Stimulated activated CD4-positive, alpha-beta T cell treated with anti-CD3 and anti-CD28 coated beads, Interleukin-4, amount 100 ng/mL, for 4 hours (primary cell): Measurements from ENCODE around the gene ISLR2.
"Not testable (repeated sequence)": the region's sequence is repeated elsewhere in the genome, so short reads cannot be mapped to it uniquely, and the experiment has no call there.

Source experiments
- DNase-seq, 2 experiments: peaks; one replicate each; pipeline ENCODE4 v3.0.0-alpha.2; 2020

Gene ISLR2

DNA sequence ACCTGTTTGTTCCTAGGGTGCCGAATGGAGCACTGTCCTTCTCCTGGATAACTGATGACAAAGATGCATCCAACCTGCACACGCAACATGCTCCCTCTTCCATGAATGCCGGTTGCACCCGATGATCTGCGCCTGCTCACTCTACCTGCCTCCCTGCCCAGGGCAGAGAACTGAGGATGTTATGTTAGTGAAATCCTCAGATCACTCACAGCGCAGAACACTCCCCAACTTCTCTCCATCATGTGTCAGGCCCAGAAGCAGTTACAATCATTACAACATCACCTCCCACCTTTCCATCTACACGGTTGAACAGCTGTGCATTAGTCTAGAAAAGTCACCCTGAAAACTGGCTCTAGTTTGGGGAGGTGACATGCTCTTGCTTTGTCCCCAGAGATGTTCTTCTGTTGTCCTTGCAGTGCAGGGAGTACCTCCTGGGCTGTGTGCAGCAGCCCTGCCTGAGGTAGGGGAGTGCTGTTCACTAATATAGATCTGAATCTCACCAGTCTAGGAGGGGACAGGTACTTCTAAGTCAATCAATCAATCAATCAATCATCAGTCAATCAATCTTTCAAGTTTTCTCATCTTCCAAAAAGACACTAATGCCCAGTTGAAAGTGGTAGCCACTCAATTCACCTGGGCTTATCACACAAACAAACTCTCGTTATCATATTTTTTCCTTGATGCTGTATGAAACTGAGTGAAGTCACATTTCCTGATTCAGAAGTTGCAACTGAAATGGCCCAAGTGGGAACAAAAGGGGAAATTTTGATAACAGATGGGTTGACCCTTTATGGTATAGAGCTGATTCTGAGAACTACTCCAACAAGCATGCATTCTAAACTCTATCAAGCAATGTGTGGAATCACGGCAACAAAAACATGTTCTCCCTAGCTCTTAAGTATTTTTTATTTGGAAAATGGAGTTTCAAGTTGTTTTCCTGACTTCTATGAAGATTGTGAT, 27.8 kb downstream of the ISLR2 start:
- DNase-seq, result no peak

GRCh38 chr15:74158855-74159650, 28.7 kb downstream of the ISLR2 start:
- no peak for DNase-seq

DNA sequence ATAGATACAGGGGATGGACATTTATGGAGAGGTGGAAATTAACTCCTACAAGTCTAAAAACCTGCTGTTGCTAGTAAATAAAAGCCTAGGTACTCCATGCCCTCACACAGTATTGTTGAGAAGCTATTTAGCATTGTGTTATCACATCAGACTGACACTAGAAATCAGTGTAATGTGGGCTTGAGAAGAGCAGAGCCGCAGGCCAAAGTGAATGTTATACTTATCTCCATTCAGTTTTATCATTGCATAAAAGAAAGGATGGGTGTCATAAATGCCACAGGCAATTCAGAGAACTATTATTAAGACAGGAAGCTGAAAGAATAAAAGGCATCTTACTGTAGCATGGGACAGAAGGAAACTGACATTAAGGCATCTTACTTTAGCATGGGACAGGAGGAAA, 29.4 kb downstream of the ISLR2 start:
- no peak for DNase-seq

DNA sequence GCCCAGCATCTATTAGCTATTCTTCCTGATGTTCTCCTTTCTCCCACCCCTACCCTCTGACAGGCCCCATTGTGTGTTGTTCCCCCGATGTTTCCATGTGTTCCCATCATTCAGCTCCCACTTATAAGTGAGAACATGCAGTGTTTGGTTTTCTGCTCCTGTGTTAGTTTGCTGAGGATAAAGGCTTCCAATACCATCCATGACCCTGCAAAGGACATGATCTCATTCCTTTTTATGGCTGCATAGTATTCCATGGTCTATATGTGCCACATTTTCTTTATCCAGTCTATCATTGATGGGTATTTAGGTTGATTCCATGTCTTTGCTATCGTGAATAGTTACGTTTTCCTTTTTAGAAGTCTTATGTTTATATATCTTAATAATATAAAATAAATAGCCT, 30.0 kb downstream of the ISLR2 start:
- DNase-seq, result not testable (repeated sequence)

- DNase-seq, result not testable (repeated sequence)
Observed at GRCh38 chr15:74162195-74162536, 31.8 kb downstream of the ISLR2 start.

DNA sequence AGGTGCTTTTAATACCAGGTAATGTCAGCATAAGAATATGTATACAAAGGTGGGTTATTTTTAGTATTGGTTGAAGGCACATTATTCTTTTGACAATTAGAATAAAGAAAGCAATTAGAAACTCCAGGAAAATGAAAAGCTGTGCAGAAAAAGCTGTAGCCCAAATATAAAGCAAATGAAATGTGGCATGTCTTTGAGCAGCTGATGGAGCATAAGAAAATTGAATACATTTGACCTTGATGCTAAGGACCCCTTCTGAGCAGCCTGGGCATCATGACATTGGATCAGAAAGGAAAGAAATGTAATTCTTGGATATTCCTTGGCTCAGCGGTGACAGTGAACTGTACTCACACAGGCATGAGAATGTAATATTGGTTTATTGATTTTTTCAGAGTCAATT, 35.1 kb downstream of the ISLR2 start:
- no peak for DNase-seq

DNA sequence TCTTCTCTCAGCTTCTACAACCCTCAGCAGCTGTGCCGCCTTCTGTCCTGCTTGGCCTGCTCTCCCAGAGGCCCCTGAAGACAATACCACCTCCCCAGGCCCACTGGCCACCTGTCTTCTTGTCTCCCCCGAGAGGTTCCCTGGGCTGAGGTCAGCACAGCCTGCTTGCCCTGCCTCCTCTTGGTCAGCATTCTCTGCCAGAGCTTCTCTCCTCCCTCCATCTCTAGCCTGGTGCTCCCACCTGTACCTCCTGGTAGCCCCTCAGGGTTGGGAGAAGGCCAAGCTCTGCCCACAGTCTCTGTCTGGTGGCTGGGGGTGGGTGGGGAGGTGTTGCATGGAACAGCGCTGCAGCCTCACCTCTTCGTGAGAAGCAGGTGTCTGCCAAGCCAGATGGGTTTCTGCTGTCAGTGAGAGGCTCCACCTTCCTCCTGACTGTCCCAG, 37.5 kb downstream of the ISLR2 start:
- no peak for DNase-seq

DNA sequence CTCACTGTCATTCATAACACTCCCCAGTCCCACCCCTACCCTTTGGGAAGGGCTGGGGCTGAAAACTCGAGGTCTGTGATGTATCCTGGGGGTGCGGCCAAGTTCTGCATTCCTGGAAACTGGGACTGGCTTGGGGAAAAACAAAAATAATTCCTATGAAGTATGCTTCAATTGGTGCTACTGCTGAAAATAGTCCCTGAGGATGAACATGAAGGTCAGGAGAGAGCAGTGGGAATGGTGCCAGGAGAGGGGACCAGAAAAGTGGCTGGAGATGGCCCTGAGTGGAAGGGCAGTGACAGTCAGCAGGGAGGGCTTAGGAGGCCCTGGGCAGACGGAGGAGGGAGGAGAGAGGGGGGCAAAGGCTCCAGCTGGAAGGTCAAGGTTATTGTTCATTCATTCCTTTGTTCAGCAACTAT, 38.3 kb downstream of the ISLR2 start:
- DNase-seq, result no peak

DNA sequence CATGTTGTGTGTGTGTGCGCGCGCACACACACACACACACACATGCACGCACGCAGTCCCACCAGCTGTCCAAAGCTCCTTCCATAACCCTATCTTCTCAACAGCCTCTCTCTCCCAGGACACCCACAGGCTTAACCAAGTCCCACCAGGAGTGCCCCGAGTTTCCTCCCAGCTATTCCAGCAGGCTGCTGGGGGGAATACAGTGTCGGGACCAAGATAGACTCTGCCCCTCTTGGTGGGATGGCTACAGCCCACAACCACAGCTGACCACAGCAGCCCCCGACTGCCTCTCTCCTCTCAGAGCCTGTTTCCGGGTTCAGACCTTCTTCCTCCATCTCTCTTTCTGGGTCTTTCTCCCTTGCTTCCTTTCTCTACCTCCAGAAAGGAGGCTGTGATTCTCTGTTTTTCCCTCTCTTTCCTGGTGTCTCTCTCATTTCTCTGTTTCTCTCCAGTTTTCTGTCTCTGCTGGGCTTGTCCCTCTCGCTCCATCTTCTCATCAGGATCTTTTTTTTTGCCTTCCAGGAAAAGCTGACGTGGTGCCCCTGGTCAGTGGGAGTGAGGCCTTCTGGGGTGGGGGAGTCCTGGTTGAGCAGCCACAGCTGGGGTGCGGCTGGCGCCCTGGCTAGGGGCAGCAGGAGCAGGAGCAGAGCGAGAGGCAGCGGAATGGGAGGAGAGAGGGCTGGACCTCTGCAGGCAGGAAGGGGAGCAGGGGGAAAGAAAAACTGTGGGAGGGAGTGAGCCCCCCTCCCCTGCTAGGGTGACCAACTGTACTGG, 39.9 kb downstream of the ISLR2 start:
- no peak for DNase-seq

DNA sequence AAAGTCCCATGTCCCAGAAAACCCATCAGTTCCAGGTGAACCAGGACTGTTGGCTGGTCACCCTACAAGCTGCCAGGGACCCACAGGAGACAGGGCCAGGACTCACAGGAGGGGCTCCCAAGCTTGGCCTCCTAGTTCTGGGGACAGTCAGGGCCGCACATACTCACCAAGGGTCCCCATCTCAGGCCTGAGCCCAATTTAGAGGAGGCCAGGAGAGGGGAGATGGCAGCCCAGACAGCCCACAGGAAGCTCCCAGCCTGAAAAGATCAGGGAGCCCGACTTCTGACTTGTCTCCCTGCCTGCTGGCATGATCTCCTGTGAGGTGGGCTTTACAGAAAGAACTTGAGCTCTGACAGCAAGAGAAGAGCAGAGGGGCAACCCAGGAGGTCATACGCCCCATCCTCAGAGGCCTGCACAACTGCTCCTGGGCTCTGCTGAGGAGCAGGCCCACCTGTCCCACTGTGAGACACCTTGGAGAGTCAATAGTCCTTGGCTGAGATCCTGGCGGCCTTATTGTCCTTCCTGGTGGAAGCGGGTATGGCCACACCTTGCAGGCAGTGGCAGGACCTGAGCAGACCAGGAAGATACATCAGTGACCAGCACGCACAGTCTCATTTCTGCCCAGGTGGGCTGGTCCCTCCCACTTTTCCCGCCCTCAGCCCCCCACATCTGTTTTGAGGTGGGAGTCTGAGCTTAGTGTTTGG, 40.6 kb downstream of the ISLR2 start:
- no peak for DNase-seq

GRCh38 chr15:74171965-74172541, 41.7 kb downstream of the ISLR2 start:
- DNase-seq, result no peak

GRCh38 chr15:74172701-74173379, 42.5 kb downstream of the ISLR2 start:
- no peak for DNase-seq

GRCh38 chr15:74173380-74174218, 43.2 kb downstream of the ISLR2 start, which contains the start of gene ISLR:
TSS of gene ISLR (plus strand) at chr15:74173710. CDS start at chr15:74174859, 1,149 bp downstream.
- DNase-seq, result no peak

- DNase-seq, result no peak
Observed at GRCh38 chr15:74174219-74174957, 44.0 kb downstream of the ISLR2 start.

DNA sequence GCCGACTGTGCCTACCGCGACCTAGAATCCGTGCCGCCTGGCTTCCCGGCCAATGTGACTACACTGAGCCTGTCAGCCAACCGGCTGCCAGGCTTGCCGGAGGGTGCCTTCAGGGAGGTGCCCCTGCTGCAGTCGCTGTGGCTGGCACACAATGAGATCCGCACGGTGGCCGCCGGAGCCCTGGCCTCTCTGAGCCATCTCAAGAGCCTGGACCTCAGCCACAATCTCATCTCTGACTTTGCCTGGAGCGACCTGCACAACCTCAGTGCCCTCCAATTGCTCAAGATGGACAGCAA, 44.5 kb downstream of the ISLR2 start:
- no peak for DNase-seq

- no peak for DNase-seq
Observed at GRCh38 chr15:74175271-74176191, 45.1 kb downstream of the ISLR2 start.

GRCh38 chr15:74176262-74177214, 46.2 kb downstream of the ISLR2 start:
- DNase-seq, result no peak
